ENCODE data around the gene CD2BP2.

The CD2BP2 gene

GRCh38 chr16:30365200-30365599 is 10.1 kb upstream of the CD2BP2 start:
- no peak for DNase-seq (ENCODE audit: low read depth, low spot score)
- no peak overlapping the region for H3K27ac ChIP-seq

- no peak overlapping the region for H3K27ac ChIP-seq
Measured at GRCh38 chr16:30361180-30361579, 6.1 kb upstream of the CD2BP2 start.

GRCh38 chr16:30359871-30360170 is 4.7 kb upstream of the CD2BP2 start:
- no peak for DNase-seq (ENCODE audit: low read depth, low spot score)
- H3K27ac ChIP-seq: no peak overlapping the region

More at GRCh38 chr16:30361180-30361579, 6.1 kb upstream of the CD2BP2 start:
- DNase-seq (ENCODE audit: low read depth, low spot score): no peak

- DNase-seq (ENCODE audit: low read depth, low spot score): no peak
- H3K27ac ChIP-seq: no peak overlapping the region
Measured at GRCh38 chr16:30358990-30359870, 4.1 kb upstream of the CD2BP2 start.

- DNase-seq (ENCODE audit: low read depth, low spot score): no peak
- H3K27ac ChIP-seq: no peak overlapping the region
Measured at GRCh38 chr16:30358577-30358936, 3.4 kb upstream of the CD2BP2 start.

GRCh38 chr16:30357715-30358576 is 2.8 kb upstream of the CD2BP2 start:
- DNase-seq (ENCODE audit: low read depth, low spot score): no peak
- no peak overlapping the region for H3K27ac ChIP-seq

- no peak overlapping the region for H3K27ac ChIP-seq
- no peak for DNase-seq (ENCODE audit: low read depth, low spot score)
Measured at GRCh38 chr16:30357085-30357714, 2.1 kb upstream of the CD2BP2 start.

GRCh38 chr16:30356401-30357084 is 1.4 kb upstream of the CD2BP2 start:
- peak overlapping the region; percentile 94 for H3K27ac ChIP-seq
- DNase-seq (ENCODE audit: low read depth, low spot score): no peak

- peak overlapping the region; percentile 94 for H3K27ac ChIP-seq
- DNase-seq (ENCODE audit: low read depth, low spot score): no peak
Measured at GRCh38 chr16:30355954-30356308, 823 bp upstream of the CD2BP2 start.

GRCh38 chr16:30354423-30355143 is 525 bp downstream of the CD2BP2 start:
- H3K27ac ChIP-seq: peak overlapping the region; percentile 94
- no peak for DNase-seq (ENCODE audit: low read depth, low spot score)

- no peak overlapping the region for H3K27ac ChIP-seq
- DNase-seq (ENCODE audit: low read depth, low spot score): no peak
Measured at GRCh38 chr16:30353438-30354129, 1.5 kb downstream of the CD2BP2 start.

GRCh38 chr16:30352488-30353401 is 2.4 kb downstream of the CD2BP2 start:
- H3K27ac ChIP-seq: no peak overlapping the region
- DNase-seq (ENCODE audit: low read depth, low spot score): no peak

- DNase-seq (ENCODE audit: low read depth, low spot score): no peak
- no peak overlapping the region for H3K27ac ChIP-seq
Measured at GRCh38 chr16:30351586-30352419, 3.3 kb downstream of the CD2BP2 start.

GRCh38 chr16:30351001-30351441 is 4.1 kb downstream of the CD2BP2 start:
- no peak overlapping the region for H3K27ac ChIP-seq
- no peak for DNase-seq (ENCODE audit: low read depth, low spot score)

- H3K27ac ChIP-seq: no peak overlapping the region
- no peak for DNase-seq (ENCODE audit: low read depth, low spot score)
Measured at GRCh38 chr16:30350134-30350871, 4.8 kb downstream of the CD2BP2 start.

GRCh38 chr16:30349675-30350074 is 5.4 kb downstream of the CD2BP2 start:
- H3K27ac ChIP-seq: no peak overlapping the region
- DNase-seq (ENCODE audit: low read depth, low spot score): no peak

GRCh38 chr16:30348929-30349328 is 6.2 kb downstream of the CD2BP2 start:
- H3K27ac ChIP-seq: no peak overlapping the region
- DNase-seq (ENCODE audit: low read depth, low spot score): no peak
